IMR-90 (cell line): ENCODE data around the gene DCLRE1C. TPM values are rescaled to one million over a fixed set of nuclear protein-coding genes. Genes with fewer than 3 reads are reported as not detected.

ENCODE experiments used
- ATAC-seq: fragments of 200-7000 bp; cut with Tn5 transposase; 2 replicates; pipeline ENCODE4 v1.9.1; 2020; ENCODE audit warnings: low read depth, mild to moderate bottlenecking, moderate library complexity
- BruUV-seq: library from RNA; stranded (reverse); fragments of 400-500 nt; replicated peaks from 2 replicates; lab custom pipeline; 2021; lab: Mats Ljungman, UMichigan
- CTCF ChIA-PET: fragments of 300-600 bp; formaldehyde crosslinking; extraction: SDS; loops from one replicate; lab custom pipeline; 2021; ENCODE audit warnings: antibody characterized with exemption; lab: Yijun Ruan, JAX
- POLR2A ChIA-PET: fragments of 300-600 bp; sonication (Branson Sonifier 250); formaldehyde crosslinking; loops from one replicate; lab custom pipeline; 2022; ENCODE audit warnings: antibody characterized with exemption; ENCODE audit not compliant: unreplicated experiment; lab: Charles Lee
- DNase-seq: peaks from one replicate; pipeline ENCODE4 v3.0.0; 2013
- H2AFZ ChIP-seq: replicated peaks from 2 replicates; pipeline ENCODE3; 2013; ENCODE audit warnings: low read length, mild to moderate bottlenecking; ENCODE audit not compliant: poor library complexity
- H2AK5ac ChIP-seq: 2 replicates; pipeline ENCODE4 v1.6.1; 2013; ENCODE audit warnings: low read depth, low read length, inconsistent platforms
- H2AK9ac ChIP-seq: replicated peaks from 2 replicates; pipeline ENCODE3; 2013; ENCODE audit warnings: mild to moderate bottlenecking, low read depth, low read length, moderate library complexity; ENCODE audit not compliant: poor library complexity
- H2BK120ac ChIP-seq: 2 replicates; pipeline ENCODE4 v1.6.1; 2013; ENCODE audit warnings: low read depth, low read length, inconsistent platforms
- H2BK15ac ChIP-seq: 3 replicates; pipeline ENCODE4 v1.6.1; 2013; ENCODE audit warnings: low read depth, low read length, inconsistent platforms
- H2BK20ac ChIP-seq: 2 replicates; pipeline ENCODE4 v1.6.1; 2013; ENCODE audit warnings: low read depth, mild to moderate bottlenecking, inconsistent platforms, low read length, moderate library complexity
- H2BK5ac ChIP-seq: 2 replicates; pipeline ENCODE4 v1.6.1; 2013; ENCODE audit warnings: mild to moderate bottlenecking, low read depth, low read length, inconsistent platforms; ENCODE audit not compliant: poor library complexity, severe bottlenecking
- H3K14ac ChIP-seq: replicated peaks from 2 replicates; pipeline ENCODE4 v1.6.1; 2013; ENCODE audit warnings: low read depth, low read length, inconsistent platforms
- H3K18ac ChIP-seq: 2 replicates; pipeline ENCODE4 v1.6.1; 2013; ENCODE audit warnings: low read depth, low read length, control low read depth
- H3K23ac ChIP-seq: 2 replicates; pipeline ENCODE4 v1.6.1; 2013; ENCODE audit warnings: low read depth, low read length, inconsistent platforms
- H3K27ac ChIP-seq: 2 replicates; pipeline ENCODE4 v1.5.1; 2013; ENCODE audit warnings: mild to moderate bottlenecking, control low read depth, low read length; ENCODE audit not compliant: insufficient read depth
- H3K27me3 ChIP-seq: 2 replicates; pipeline ENCODE4 v1.6.1; 2013; ENCODE audit warnings: low read length; ENCODE audit not compliant: control insufficient read depth, insufficient read depth
- H3K36me3 ChIP-seq: 2 replicates; pipeline ENCODE4 v1.6.1; 2013; ENCODE audit warnings: low read length, mixed read lengths; ENCODE audit not compliant: control insufficient read depth, insufficient read depth
- H3K4ac ChIP-seq: 2 replicates; pipeline ENCODE4 v1.6.1; 2013; ENCODE audit warnings: low read depth, low read length, inconsistent platforms
- H3K4me1 ChIP-seq: 2 replicates; pipeline ENCODE4 v1.6.1; 2013; ENCODE audit warnings: low read length, mixed read lengths; ENCODE audit not compliant: control insufficient read depth, insufficient read depth
- H3K4me2 ChIP-seq: 2 replicates; pipeline ENCODE4 v1.6.1; 2013; ENCODE audit warnings: low read depth, mild to moderate bottlenecking, control low read depth, low read length, moderate library complexity
- H3K4me3 ChIP-seq: 2 replicates; pipeline ENCODE4 v1.5.1; 2013; ENCODE audit warnings: low read depth, mild to moderate bottlenecking, control low read depth, low read length, moderate library complexity; ENCODE audit not compliant: insufficient read depth
- H3K56ac ChIP-seq: 2 replicates; pipeline ENCODE4 v1.6.1; 2013; ENCODE audit warnings: low read length, inconsistent platforms; ENCODE audit not compliant: insufficient read depth; ENCODE audit errors: extremely low read depth
- H3K79me1 ChIP-seq, 2 experiments: 2 replicates each; pipeline ENCODE4 v1.6.1; 2013; ENCODE audit warnings: low read length in 2 of 2, inconsistent platforms in 1 of 2, low read depth in 1 of 2
- H3K9ac ChIP-seq: 2 replicates; pipeline ENCODE4 v1.6.1; 2013; ENCODE audit warnings: low read depth, low read length, control low read depth
- H3K9me1 ChIP-seq: 2 replicates; pipeline ENCODE4 v1.6.1; 2013; ENCODE audit warnings: low read length, inconsistent platforms; ENCODE audit not compliant: insufficient read depth
- H3K9me3 ChIP-seq: 2 replicates; pipeline ENCODE4 v1.6.1; 2013; ENCODE audit warnings: low read length; ENCODE audit not compliant: control insufficient read depth, insufficient read depth
- H4K20me1 ChIP-seq: 2 replicates; pipeline ENCODE4 v1.6.1; 2013; ENCODE audit warnings: low read length, inconsistent platforms; ENCODE audit not compliant: insufficient read depth
- H4K5ac ChIP-seq: 2 replicates; pipeline ENCODE4 v1.6.1; 2013; ENCODE audit warnings: mild to moderate bottlenecking, low read depth, low read length, control low read depth
- H4K8ac ChIP-seq, 2 experiments: 2 replicates each; pipeline ENCODE4 v1.6.1; 2013; ENCODE audit warnings: low read depth in 2 of 2, low read length in 2 of 2, control low read depth in 1 of 2, inconsistent platforms in 1 of 2
- H4K91ac ChIP-seq: 2 replicates; pipeline ENCODE4 v1.6.1; 2013; ENCODE audit warnings: low read depth, low read length, inconsistent platforms; ENCODE audit not compliant: insufficient read depth
- BHLHE40 ChIP-seq: fragments of 150-350 bp; IDR thresholded peaks from 2 replicates; pipeline ENCODE4 v1.6.1; 2016; ENCODE audit warnings: mild to moderate bottlenecking, low read depth, low read length
- CEBPB ChIP-seq: IDR thresholded peaks from 2 replicates; pipeline ENCODE4 v1.6.1; 2012; ENCODE audit warnings: low read depth, low read length, improper control_type of control experiment
- CHD1 ChIP-seq: IDR thresholded peaks from 2 replicates; pipeline ENCODE4 v1.6.1; 2012; ENCODE audit warnings: low read depth, low read length, improper control_type of control experiment
- FOS ChIP-seq: fragments of 150-350 bp; IDR thresholded peaks from 2 replicates; pipeline ENCODE4 v1.6.1; 2016; ENCODE audit warnings: low read depth, low read length
- MAFK ChIP-seq: IDR thresholded peaks from 2 replicates; pipeline ENCODE4 v1.6.1; 2012; ENCODE audit warnings: low read depth, low read length, improper control_type of control experiment
- MAZ ChIP-seq: IDR thresholded peaks from 2 replicates; pipeline ENCODE4 v1.6.1; 2012; ENCODE audit warnings: low read depth, mild to moderate bottlenecking, low read length, improper control_type of control experiment, moderate library complexity, borderline replicate concordance
- NFE2L2 ChIP-seq: fragments of 150-350 bp; IDR thresholded peaks from 2 replicates; pipeline ENCODE4 v1.6.1; 2016; ENCODE audit warnings: low read depth, mild to moderate bottlenecking, low read length
- RFX5 ChIP-seq: IDR thresholded peaks from 2 replicates; pipeline ENCODE4 v1.8.0; 2012; ENCODE audit warnings: low read depth, mild to moderate bottlenecking, low read length, moderate library complexity
- SMC3 ChIP-seq: fragments of 150-350 bp; IDR thresholded peaks from 2 replicates; pipeline ENCODE4 v1.6.1; 2016; ENCODE audit warnings: low read depth, mild to moderate bottlenecking, antibody characterized with exemption, low read length, moderate library complexity
- WGBS, 2 experiments: methylation state at CpG; one replicate each; pipeline versions ENCODE4 v1.1.5 to v1.1.7; 2013; ENCODE audit warnings: missing lambda C conversion rate in 2 of 2; ENCODE audit not compliant: insufficient read length in 1 of 2; ENCODE audit errors: extremely low coverage in 2 of 2; 5-methylcytosine and 5-hydroxymethylcytosine counted together
- dilution Hi-C: fragments of 300-500 bp; cut with HindIII; formaldehyde crosslinking; loops from one replicate; pipeline ENCODE4 v1.14.3; 2018; ENCODE audit warnings: low sequenced_read_pairs; ENCODE audit not compliant: unreplicated experiment
- in situ Hi-C: fragments of 300-500 bp; cut with MboI; formaldehyde crosslinking; loops from 3 replicates; pipeline ENCODE4 v1.14.3; 2019; ENCODE audit warnings: low sequenced_read_pairs, inconsistent platforms, mixed read lengths
- intact Hi-C: fragments of 100-400 bp; cut with micrococcal nuclease; formaldehyde crosslinking; loops from 2 replicates; pipeline ENCODE4 v1.10.0; 2022
- polyA plus RNA-seq, 3 experiments: library from polyadenylated mRNA; depleted of rRNA; stranded (reverse); fragments of >200 nt; gene quantifications; 2 replicates each; pipeline ENCODE4 v1.2.3, GENCODE V29; 2012; ENCODE audit warnings: low replicate concordance in 1 of 3
- total RNA-seq: library from RNA; depleted of rRNA; stranded (reverse); fragments of >200 nt; gene quantifications from 2 replicates; pipeline ENCODE4 v1.2.3, GENCODE V29; 2012
- TF ChIP-seq, protein P1 (sequence below): fragments of 150-350 bp; IDR thresholded peaks from 2 replicates; pipeline ENCODE4 v1.6.1; 2016; ENCODE audit warnings: low read depth, mild to moderate bottlenecking, low read length, moderate library complexity, borderline replicate concordance
- TF ChIP-seq, protein P2 (sequence below): conservative IDR thresholded peaks from 2 replicates; pipeline ENCODE4 v1.5.1; 2012; ENCODE audit warnings: mild to moderate bottlenecking, low read depth, low read length, improper control_type of control experiment

The DCLRE1C gene
- total and polyA plus RNA-seq, 2 of the 4 experiments (the other 2 are of a cell fraction) = 2.9 to 8.1 TPM

DNA sequence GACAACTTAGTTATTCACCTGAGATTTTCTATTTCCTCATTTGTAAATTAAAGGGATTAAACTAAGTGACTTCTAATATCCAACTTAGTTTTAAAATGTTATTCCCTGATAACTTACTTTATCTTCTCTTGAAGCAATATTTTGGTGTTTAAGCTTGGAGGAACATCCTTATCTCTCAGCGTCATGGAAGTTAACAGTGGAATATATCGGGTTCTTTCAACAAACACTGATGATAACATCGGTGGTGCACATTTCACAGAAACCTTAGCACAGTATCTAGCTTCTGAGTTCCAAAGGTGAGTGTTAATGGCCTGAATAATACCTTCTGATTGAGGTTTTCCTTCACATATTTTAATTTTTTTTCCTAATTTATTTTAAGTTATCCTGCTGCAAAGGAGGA lies 101.7 kb downstream of the DCLRE1C start:
- no peak overlapping the region for H4K5ac ChIP-seq
- H2AK5ac ChIP-seq = no peak overlapping the region
- no peak overlapping the region for H2AK9ac ChIP-seq
- H3K4me3 ChIP-seq = no peak overlapping the region
- no peak overlapping the region for H3K27ac ChIP-seq
- H3K4me1 ChIP-seq = no peaks in the 10 kb centered on the region
- no peak overlapping the region for H4K91ac ChIP-seq
- H2BK20ac ChIP-seq = no peak overlapping the region
- no peak overlapping the region for H3K18ac ChIP-seq
- intact Hi-C loops (no loop called here), dilution Hi-C loops (no loop called here), in situ Hi-C loops (no loop called here)
- H3K9me1 ChIP-seq = no peaks in the 10 kb centered on the region
- H4K8ac ChIP-seq = no peak overlapping the region
- H3K56ac ChIP-seq = no peak overlapping the region
- H3K27me3 ChIP-seq = no peaks in the 10 kb centered on the region
- no peaks in the 10 kb centered on the region for H4K20me1 ChIP-seq
- H2BK15ac ChIP-seq = no peak overlapping the region
- WGBS, 2 experiments = no CpG with 5 or more reads among the region's 3 CpGs
- H3K79me1 ChIP-seq = no peaks in the 10 kb centered on the region; a peak in 1 of 4 replicates
- no peaks in the 10 kb centered on the region for H3K9me3 ChIP-seq
- H2BK120ac ChIP-seq = no peak overlapping the region
- H2BK5ac ChIP-seq = no peak overlapping the region
- ChIA-PET POLR2A (no interaction called here), CTCF (no interaction called here)
- no peak overlapping the region for H3K23ac ChIP-seq
- H3K4ac ChIP-seq = no peak overlapping the region
- peaks cover 6% of the 10 kb centered on the region for H3K36me3 ChIP-seq
- H3K14ac ChIP-seq = no peak overlapping the region
- ATAC-seq = no peak
- H3K4me2 ChIP-seq = no peak overlapping the region
- no peak overlapping the region for H2AFZ ChIP-seq
- H3K9ac ChIP-seq = no peak overlapping the region
- TF ChIP-seq MAFK (no peak), BHLHE40 (no peak), MAZ (no peak), CEBPB (no peak), SMC3 (no peak), FOS (no peak), CHD1 (no peak), NFE2L2 (no peak), RFX5 (no peak)
- TF ChIP-seq, protein P1, sequence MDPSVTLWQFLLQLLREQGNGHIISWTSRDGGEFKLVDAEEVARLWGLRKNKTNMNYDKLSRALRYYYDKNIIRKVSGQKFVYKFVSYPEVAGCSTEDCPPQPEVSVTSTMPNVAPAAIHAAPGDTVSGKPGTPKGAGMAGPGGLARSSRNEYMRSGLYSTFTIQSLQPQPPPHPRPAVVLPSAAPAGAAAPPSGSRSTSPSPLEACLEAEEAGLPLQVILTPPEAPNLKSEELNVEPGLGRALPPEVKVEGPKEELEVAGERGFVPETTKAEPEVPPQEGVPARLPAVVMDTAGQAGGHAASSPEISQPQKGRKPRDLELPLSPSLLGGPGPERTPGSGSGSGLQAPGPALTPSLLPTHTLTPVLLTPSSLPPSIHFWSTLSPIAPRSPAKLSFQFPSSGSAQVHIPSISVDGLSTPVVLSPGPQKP = no peak
- TF ChIP-seq, protein P2, sequence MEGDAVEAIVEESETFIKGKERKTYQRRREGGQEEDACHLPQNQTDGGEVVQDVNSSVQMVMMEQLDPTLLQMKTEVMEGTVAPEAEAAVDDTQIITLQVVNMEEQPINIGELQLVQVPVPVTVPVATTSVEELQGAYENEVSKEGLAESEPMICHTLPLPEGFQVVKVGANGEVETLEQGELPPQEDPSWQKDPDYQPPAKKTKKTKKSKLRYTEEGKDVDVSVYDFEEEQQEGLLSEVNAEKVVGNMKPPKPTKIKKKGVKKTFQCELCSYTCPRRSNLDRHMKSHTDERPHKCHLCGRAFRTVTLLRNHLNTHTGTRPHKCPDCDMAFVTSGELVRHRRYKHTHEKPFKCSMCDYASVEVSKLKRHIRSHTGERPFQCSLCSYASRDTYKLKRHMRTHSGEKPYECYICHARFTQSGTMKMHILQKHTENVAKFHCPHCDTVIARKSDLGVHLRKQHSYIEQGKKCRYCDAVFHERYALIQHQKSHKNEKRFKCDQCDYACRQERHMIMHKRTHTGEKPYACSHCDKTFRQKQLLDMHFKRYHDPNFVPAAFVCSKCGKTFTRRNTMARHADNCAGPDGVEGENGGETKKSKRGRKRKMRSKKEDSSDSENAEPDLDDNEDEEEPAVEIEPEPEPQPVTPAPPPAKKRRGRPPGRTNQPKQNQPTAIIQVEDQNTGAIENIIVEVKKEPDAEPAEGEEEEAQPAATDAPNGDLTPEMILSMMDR = no peak
- BruUV-seq = no TSS peak
- no peak for DNase-seq
